HEK293T (cell line): ENCODE results near the gene KRAS.

Experiments used
- FOXA1 ChIP-seq: fragments of 450-650 bp; IDR thresholded peaks from 2 replicates; pipeline ENCODE4 v1.6.1; 2016; ENCODE audit warnings: mild to moderate bottlenecking
- L3MBTL2 ChIP-seq: fragments of 450-650 bp; conservative IDR thresholded peaks from 2 replicates; pipeline ENCODE4 v1.6.1; 2016; ENCODE audit warnings: mild to moderate bottlenecking
- NFRKB ChIP-seq: fragments of 450-650 bp; IDR thresholded peaks from 2 replicates; pipeline ENCODE4 v1.6.1; 2016; ENCODE audit warnings: mild to moderate bottlenecking, moderate library complexity

- TF ChIP-seq FOXA1 (no peak), NFRKB (no peak), L3MBTL2 (no peak)
These were observed 53.1 kb downstream of the KRAS start for GRCh38 chr12:25197608-25198007.
